SU-DHL-6 (cell line): ENCODE measurements around the gene ABCC3.

Source experiments
- H2AFZ ChIP-seq: fragments of 200-600 bp; sonication (generic); 2 replicates; pipeline ENCODE4 v1.6.1; 2014; ENCODE audit warnings: low read depth, mild to moderate bottlenecking, moderate library complexity, mixed read lengths, antibody characterized with exemption, low read length; ENCODE audit not compliant: severe bottlenecking
- H3F3A ChIP-seq: fragments of 200-600 bp; shearing (Covaris generic); 2 replicates; pipeline ENCODE4 v1.6.0; 2016; ENCODE audit warnings: antibody characterized with exemption, mild to moderate bottlenecking; ENCODE audit not compliant: insufficient read depth
- H3K27ac ChIP-seq: fragments of 200-600 bp; sonication (generic); 2 replicates; pipeline ENCODE4 v1.5.1; 2016; ENCODE audit warnings: low read depth, mild to moderate bottlenecking, low read length, moderate library complexity, mixed read lengths
- H3K27me3 ChIP-seq: fragments of 200-600 bp; sonication (generic), shearing (Covaris generic); 2 replicates; pipeline ENCODE4 v1.6.0; 2014; ENCODE audit warnings: mild to moderate bottlenecking, low read length
- H3K36me3 ChIP-seq: fragments of 200-600 bp; sonication (generic); 2 replicates; pipeline ENCODE4 v1.6.1; 2014; ENCODE audit warnings: mild to moderate bottlenecking, low read length, mixed read lengths
- H3K4me2 ChIP-seq: fragments of 300-600, 200-600 bp; shearing (Covaris generic), sonication (generic); 2 replicates; pipeline ENCODE4 v1.6.0; 2014; ENCODE audit warnings: low read length, low read depth, mild to moderate bottlenecking; ENCODE audit not compliant: poor library complexity, severe bottlenecking
- H3K4me3 ChIP-seq: fragments of 200-600 bp; sonication (generic); 2 replicates; pipeline ENCODE4 v1.5.1; 2014; ENCODE audit warnings: antibody characterized with exemption, low read length, mild to moderate bottlenecking, mixed read lengths; ENCODE audit not compliant: insufficient read depth, poor library complexity, severe bottlenecking
- H3K79me2 ChIP-seq: fragments of 200-600 bp; sonication (generic); 2 replicates; pipeline ENCODE4 v1.6.1; 2014; ENCODE audit warnings: mild to moderate bottlenecking, low read length, moderate library complexity; ENCODE audit not compliant: insufficient read depth
- H3K9ac ChIP-seq: fragments of 200-600 bp; sonication (generic); 2 replicates; pipeline ENCODE4 v1.7.0; 2014; ENCODE audit warnings: mild to moderate bottlenecking, low read length
- H3K9me2 ChIP-seq: fragments of 200-600 bp; sonication (generic); replicated peaks from 2 replicates; pipeline ENCODE4 v1.6.1; 2014; ENCODE audit warnings: low read length; ENCODE audit not compliant: insufficient read depth
- H3K9me3 ChIP-seq: fragments of 200-600 bp; sonication (generic); 2 replicates; pipeline ENCODE4 v1.6.1; 2014; ENCODE audit warnings: low read length, mixed read lengths; ENCODE audit not compliant: insufficient read depth
- H4K20me1 ChIP-seq: fragments of 200-600 bp; sonication (generic); 2 replicates; pipeline ENCODE4 v1.6.1; 2014; ENCODE audit warnings: low read depth, mild to moderate bottlenecking, antibody characterized with exemption, low read length, moderate library complexity, mixed read lengths
- EZH2phosphoT487 ChIP-seq: fragments of 200-600 bp; sonication (generic), shearing (Covaris generic); conservative IDR thresholded peaks from 2 replicates; pipeline ENCODE4 v1.6.1; 2018; ENCODE audit warnings: mild to moderate bottlenecking, antibody characterized with exemption, low read length, moderate library complexity, mixed read lengths
- TF ChIP-seq, protein P1 (sequence below): fragments of 200-600 bp; sonication (generic); IDR thresholded peaks from one replicate; pipeline ENCODE4 v1.5.1; 2017; ENCODE audit warnings: antibody characterized with exemption, mild to moderate bottlenecking, low read length, moderate library complexity; ENCODE audit not compliant: insufficient read depth, poor library complexity, severe bottlenecking

ABCC3 gene

DNA sequence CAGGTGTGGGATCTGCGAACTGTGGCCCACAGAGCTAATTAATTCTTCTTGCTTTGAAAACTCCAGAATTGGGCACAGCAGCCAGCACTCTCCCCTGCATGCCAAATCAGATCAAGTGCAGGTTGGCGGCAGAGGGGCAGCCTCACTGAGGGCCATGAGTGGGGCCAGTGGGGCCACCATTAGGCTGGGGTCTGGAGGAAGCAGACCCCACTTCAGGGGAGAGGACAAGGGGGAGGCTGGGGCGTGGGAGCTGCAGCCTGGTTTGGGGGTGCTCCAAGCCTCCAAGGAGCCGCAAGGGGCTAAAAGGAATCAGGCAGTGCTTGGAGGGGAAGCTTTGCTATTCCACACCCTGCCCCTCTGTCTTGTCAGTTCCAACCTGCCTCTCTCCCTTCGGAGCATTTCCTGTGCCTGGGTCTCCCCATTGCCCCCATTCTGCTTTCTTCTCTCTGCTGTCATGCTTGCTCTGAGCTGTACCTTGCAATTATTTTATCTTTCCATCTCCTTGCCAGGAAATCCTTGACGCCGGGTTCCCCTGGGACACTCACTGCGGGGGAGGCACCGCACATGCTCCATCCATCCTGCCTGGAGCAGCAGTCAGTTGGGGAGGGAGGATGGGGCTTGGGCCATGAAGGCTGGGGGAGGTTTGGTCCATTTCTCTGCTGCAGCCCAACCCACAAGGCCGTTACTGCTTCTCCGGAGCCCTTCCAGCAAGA is 3.3 kb upstream of the ABCC3 start:
- Histone ChIP-seq H3K79me2 (no peaks in the 10 kb centered on the region), H3K9me2 (no peaks in the 10 kb centered on the region), H3K36me3 (no peaks in the 10 kb centered on the region), H4K20me1 (no peaks in the 10 kb centered on the region), H2AFZ (no peak overlapping the region), H3K9me3 (no peaks in the 10 kb centered on the region), H3K27me3 (no peaks in the 10 kb centered on the region), H3K27ac (no peak overlapping the region), H3F3A (no peaks in the 10 kb centered on the region), H3K4me2 (no peak overlapping the region), H3K4me3 (no peak overlapping the region), H3K9ac (no peak overlapping the region)
- TF ChIP-seq EZH2phosphoT487, result no peak
- TF ChIP-seq, protein P1, sequence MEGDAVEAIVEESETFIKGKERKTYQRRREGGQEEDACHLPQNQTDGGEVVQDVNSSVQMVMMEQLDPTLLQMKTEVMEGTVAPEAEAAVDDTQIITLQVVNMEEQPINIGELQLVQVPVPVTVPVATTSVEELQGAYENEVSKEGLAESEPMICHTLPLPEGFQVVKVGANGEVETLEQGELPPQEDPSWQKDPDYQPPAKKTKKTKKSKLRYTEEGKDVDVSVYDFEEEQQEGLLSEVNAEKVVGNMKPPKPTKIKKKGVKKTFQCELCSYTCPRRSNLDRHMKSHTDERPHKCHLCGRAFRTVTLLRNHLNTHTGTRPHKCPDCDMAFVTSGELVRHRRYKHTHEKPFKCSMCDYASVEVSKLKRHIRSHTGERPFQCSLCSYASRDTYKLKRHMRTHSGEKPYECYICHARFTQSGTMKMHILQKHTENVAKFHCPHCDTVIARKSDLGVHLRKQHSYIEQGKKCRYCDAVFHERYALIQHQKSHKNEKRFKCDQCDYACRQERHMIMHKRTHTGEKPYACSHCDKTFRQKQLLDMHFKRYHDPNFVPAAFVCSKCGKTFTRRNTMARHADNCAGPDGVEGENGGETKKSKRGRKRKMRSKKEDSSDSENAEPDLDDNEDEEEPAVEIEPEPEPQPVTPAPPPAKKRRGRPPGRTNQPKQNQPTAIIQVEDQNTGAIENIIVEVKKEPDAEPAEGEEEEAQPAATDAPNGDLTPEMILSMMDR, result no peak

DNA sequence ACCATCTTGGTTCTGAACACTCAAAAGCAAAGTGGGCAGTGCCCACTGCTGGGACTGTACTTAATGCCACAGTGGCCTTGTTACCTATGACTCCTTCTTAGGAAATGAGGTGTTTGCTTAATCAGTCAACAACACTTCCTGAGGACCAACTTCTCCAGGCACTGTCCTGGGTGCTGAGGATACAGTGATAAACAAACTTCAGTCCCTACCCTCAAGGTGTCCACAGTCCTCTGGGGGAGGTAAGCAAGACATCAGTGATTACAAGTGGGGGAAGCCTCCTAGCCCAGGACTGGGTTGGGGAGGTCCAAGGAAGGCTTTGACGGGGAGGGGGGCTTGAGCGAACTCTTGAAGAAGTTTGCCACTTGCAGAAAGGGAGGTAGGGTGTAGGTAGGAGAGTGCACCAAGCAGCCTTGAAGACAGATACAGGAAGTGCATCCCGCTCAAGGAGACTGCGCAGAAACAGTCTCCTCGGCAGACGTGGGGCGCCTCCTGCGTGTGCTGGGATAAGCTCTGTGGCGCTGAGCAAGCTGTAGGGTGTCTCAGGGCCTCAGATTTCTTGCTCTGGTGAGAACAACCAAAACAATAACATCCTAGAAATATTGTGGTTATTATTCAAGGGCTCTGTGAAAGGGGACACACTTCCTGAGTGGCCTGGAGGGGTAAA is 2.6 kb upstream of the ABCC3 start:
- no peaks in the 10 kb centered on the region for H3F3A ChIP-seq
- no peaks in the 10 kb centered on the region for H3K79me2 ChIP-seq
- no peak overlapping the region for H3K4me2 ChIP-seq
- TF ChIP-seq, protein P1, result no peak
- no peak for TF ChIP-seq EZH2phosphoT487
- no peak overlapping the region for H3K27ac ChIP-seq
- no peak overlapping the region for H2AFZ ChIP-seq
- no peaks in the 10 kb centered on the region for H3K36me3 ChIP-seq
- H3K4me3 ChIP-seq, result no peak overlapping the region
- no peaks in the 10 kb centered on the region for H3K9me3 ChIP-seq
- no peaks in the 10 kb centered on the region for H3K9me2 ChIP-seq
- no peaks in the 10 kb centered on the region for H3K27me3 ChIP-seq
- H4K20me1 ChIP-seq, result no peaks in the 10 kb centered on the region
- H3K9ac ChIP-seq, result no peak overlapping the region

DNA sequence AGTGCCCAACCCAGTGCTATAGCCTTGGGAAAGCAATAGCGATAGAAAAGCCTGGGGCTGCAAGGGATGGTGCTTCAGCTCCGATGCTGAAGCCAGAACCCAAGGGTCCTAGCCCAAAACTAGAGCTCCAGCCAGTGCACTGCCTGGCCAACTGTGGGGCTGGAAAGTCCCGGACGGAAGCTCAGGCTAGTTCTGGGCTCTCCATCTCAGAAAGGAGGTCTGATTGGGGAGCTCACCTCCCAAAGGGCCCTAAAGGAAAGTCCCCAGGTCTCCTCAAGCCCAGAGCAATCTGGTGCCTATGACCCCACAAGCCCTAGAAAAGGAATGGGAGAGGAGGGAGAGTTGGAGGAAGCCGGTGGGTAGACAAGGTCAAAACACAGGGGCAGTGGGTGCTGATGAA is 2.0 kb upstream of the ABCC3 start:
- TF ChIP-seq EZH2phosphoT487, result no peak
- TF ChIP-seq, protein P1, result no peak
- H4K20me1 ChIP-seq, result no peaks in the 10 kb centered on the region
- H3K27me3 ChIP-seq, result no peaks in the 10 kb centered on the region
- H3K9ac ChIP-seq, result no peak overlapping the region
- H2AFZ ChIP-seq, result no peak overlapping the region
- H3K4me2 ChIP-seq, result no peak overlapping the region
- H3K4me3 ChIP-seq, result no peak overlapping the region
- no peaks in the 10 kb centered on the region for H3F3A ChIP-seq
- no peaks in the 10 kb centered on the region for H3K9me2 ChIP-seq
- H3K36me3 ChIP-seq, result no peaks in the 10 kb centered on the region
- H3K79me2 ChIP-seq, result no peaks in the 10 kb centered on the region
- H3K9me3 ChIP-seq, result no peaks in the 10 kb centered on the region
- no peak overlapping the region for H3K27ac ChIP-seq
